Suppressor macrophage (primary cell): Measurements from ENCODE around the gene CFAP57.

Experiments
- DNase-seq, 4 experiments: peaks; one replicate each; pipeline ENCODE4 v3.0.0-alpha.2; 2020 to 2022

Gene CFAP57

GRCh38 chr1:43279666-43280065 is 107.5 kb downstream of the CFAP57 start:
- no peak for DNase-seq

GRCh38 chr1:43280692-43281091 is 108.6 kb downstream of the CFAP57 start:
- DNase-seq: no peak

GRCh38 chr1:43282220-43283195 is 110.4 kb downstream of the CFAP57 start:
- DNase-seq: peak in 1 of 4 experiments; percentile 22

GRCh38 chr1:43284065-43284464 is 111.9 kb downstream of the CFAP57 start:
- DNase-seq: no peak

- DNase-seq: peak in 3 of 4 experiments; percentile 26 to 58 (median 55)
Measured at GRCh38 chr1:43284546-43285110, 112.5 kb downstream of the CFAP57 start.

GRCh38 chr1:43285269-43285990 is 113.3 kb downstream of the CFAP57 start, which contains the start of gene C1orf210:
Gene C1orf210, minus strand, starts transcription at chr1:43285581. Its CDS starts 2,311 bp downstream, at chr1:43283270.
- DNase-seq: no peak

GRCh38 chr1:43286115-43286514 is 114.0 kb downstream of the CFAP57 start:
- no peak for DNase-seq

GRCh38 chr1:43286533-43286932 is 114.4 kb downstream of the CFAP57 start:
- DNase-seq: no peak

- no peak for DNase-seq
Measured at GRCh38 chr1:43288058-43288784, 116.1 kb downstream of the CFAP57 start.

- no peak for DNase-seq
Measured at GRCh38 chr1:43288785-43289706, 116.9 kb downstream of the CFAP57 start.

GRCh38 chr1:43292216-43292615 is 120.1 kb downstream of the CFAP57 start:
- DNase-seq: no peak

GRCh38 chr1:43292679-43293078 is 120.5 kb downstream of the CFAP57 start:
- DNase-seq: no peak

GRCh38 chr1:43293176-43293575 is 121.0 kb downstream of the CFAP57 start:
- no peak for DNase-seq

GRCh38 chr1:43293896-43294760 is 122.0 kb downstream of the CFAP57 start:
- peak; percentile 27 to 61 (median 40) for DNase-seq

- DNase-seq: no peak
Measured at GRCh38 chr1:43294761-43295160, 122.6 kb downstream of the CFAP57 start.

- no peak for DNase-seq
Measured at GRCh38 chr1:43296207-43296606, 124.1 kb downstream of the CFAP57 start.

- DNase-seq: no peak
Measured at GRCh38 chr1:43298055-43298454, 125.9 kb downstream of the CFAP57 start.

- DNase-seq: no peak
Measured at GRCh38 chr1:43299101-43299500, 127.0 kb downstream of the CFAP57 start.

- peak in 2 of 4 experiments; percentile 24 to 28 for DNase-seq
Measured at GRCh38 chr1:43300378-43301094, 128.4 kb downstream of the CFAP57 start, which contains the start of gene TIE1. Gene TIE1, plus strand, starts transcription at chr1:43300982. Its CDS starts 90 bp downstream, at chr1:43301072.
